IMR-90 (cell line): ENCODE measurements around the gene AGAP1. TPM values are rescaled to one million over a fixed set of nuclear protein-coding genes. Genes with fewer than 3 reads are reported as not detected.
A peak's percentile ranks its signal among the peaks of the same experiment; 100 is the strongest.

ENCODE experiments used
- ATAC-seq: fragments of 200-7000 bp; cut with Tn5 transposase; 2 replicates; pipeline ENCODE4 v1.9.1; 2020; ENCODE audit warnings: low read depth, mild to moderate bottlenecking, moderate library complexity
- BruUV-seq: library from RNA; stranded (reverse); fragments of 400-500 nt; replicated peaks from 2 replicates; lab custom pipeline; 2021; lab: Mats Ljungman, UMichigan
- CTCF ChIA-PET: fragments of 300-600 bp; formaldehyde crosslinking; extraction: SDS; loops from one replicate; lab custom pipeline; 2021; ENCODE audit warnings: antibody characterized with exemption; lab: Yijun Ruan, JAX
- POLR2A ChIA-PET: fragments of 300-600 bp; sonication (Branson Sonifier 250); formaldehyde crosslinking; loops from one replicate; lab custom pipeline; 2022; ENCODE audit warnings: antibody characterized with exemption; ENCODE audit not compliant: unreplicated experiment; lab: Charles Lee
- DNase-seq: peaks from one replicate; pipeline ENCODE4 v3.0.0; 2013
- H2AFZ ChIP-seq: replicated peaks from 2 replicates; pipeline ENCODE3; 2013; ENCODE audit warnings: low read length, mild to moderate bottlenecking; ENCODE audit not compliant: poor library complexity
- H2AK5ac ChIP-seq: 2 replicates; pipeline ENCODE4 v1.6.1; 2013; ENCODE audit warnings: low read depth, low read length, inconsistent platforms
- H2AK9ac ChIP-seq: replicated peaks from 2 replicates; pipeline ENCODE3; 2013; ENCODE audit warnings: mild to moderate bottlenecking, low read depth, low read length, moderate library complexity; ENCODE audit not compliant: poor library complexity
- H2BK120ac ChIP-seq: 2 replicates; pipeline ENCODE4 v1.6.1; 2013; ENCODE audit warnings: low read depth, low read length, inconsistent platforms
- H2BK15ac ChIP-seq: 3 replicates; pipeline ENCODE4 v1.6.1; 2013; ENCODE audit warnings: low read depth, low read length, inconsistent platforms
- H2BK20ac ChIP-seq: 2 replicates; pipeline ENCODE4 v1.6.1; 2013; ENCODE audit warnings: low read depth, mild to moderate bottlenecking, inconsistent platforms, low read length, moderate library complexity
- H2BK5ac ChIP-seq: 2 replicates; pipeline ENCODE4 v1.6.1; 2013; ENCODE audit warnings: mild to moderate bottlenecking, low read depth, low read length, inconsistent platforms; ENCODE audit not compliant: poor library complexity, severe bottlenecking
- H3K14ac ChIP-seq: replicated peaks from 2 replicates; pipeline ENCODE4 v1.6.1; 2013; ENCODE audit warnings: low read depth, low read length, inconsistent platforms
- H3K18ac ChIP-seq: 2 replicates; pipeline ENCODE4 v1.6.1; 2013; ENCODE audit warnings: low read depth, low read length, control low read depth
- H3K23ac ChIP-seq: 2 replicates; pipeline ENCODE4 v1.6.1; 2013; ENCODE audit warnings: low read depth, low read length, inconsistent platforms
- H3K27ac ChIP-seq: 2 replicates; pipeline ENCODE4 v1.5.1; 2013; ENCODE audit warnings: mild to moderate bottlenecking, control low read depth, low read length; ENCODE audit not compliant: insufficient read depth
- H3K27me3 ChIP-seq: 2 replicates; pipeline ENCODE4 v1.6.1; 2013; ENCODE audit warnings: low read length; ENCODE audit not compliant: control insufficient read depth, insufficient read depth
- H3K36me3 ChIP-seq: 2 replicates; pipeline ENCODE4 v1.6.1; 2013; ENCODE audit warnings: low read length, mixed read lengths; ENCODE audit not compliant: control insufficient read depth, insufficient read depth
- H3K4ac ChIP-seq: 2 replicates; pipeline ENCODE4 v1.6.1; 2013; ENCODE audit warnings: low read depth, low read length, inconsistent platforms
- H3K4me1 ChIP-seq: 2 replicates; pipeline ENCODE4 v1.6.1; 2013; ENCODE audit warnings: low read length, mixed read lengths; ENCODE audit not compliant: control insufficient read depth, insufficient read depth
- H3K4me2 ChIP-seq: 2 replicates; pipeline ENCODE4 v1.6.1; 2013; ENCODE audit warnings: low read depth, mild to moderate bottlenecking, control low read depth, low read length, moderate library complexity
- H3K4me3 ChIP-seq: 2 replicates; pipeline ENCODE4 v1.5.1; 2013; ENCODE audit warnings: low read depth, mild to moderate bottlenecking, control low read depth, low read length, moderate library complexity; ENCODE audit not compliant: insufficient read depth
- H3K56ac ChIP-seq: 2 replicates; pipeline ENCODE4 v1.6.1; 2013; ENCODE audit warnings: low read length, inconsistent platforms; ENCODE audit not compliant: insufficient read depth; ENCODE audit errors: extremely low read depth
- H3K79me1 ChIP-seq, 2 experiments: 2 replicates each; pipeline ENCODE4 v1.6.1; 2013; ENCODE audit warnings: low read length in 2 of 2, inconsistent platforms in 1 of 2, low read depth in 1 of 2
- H3K9ac ChIP-seq: 2 replicates; pipeline ENCODE4 v1.6.1; 2013; ENCODE audit warnings: low read depth, low read length, control low read depth
- H3K9me1 ChIP-seq: 2 replicates; pipeline ENCODE4 v1.6.1; 2013; ENCODE audit warnings: low read length, inconsistent platforms; ENCODE audit not compliant: insufficient read depth
- H3K9me3 ChIP-seq: 2 replicates; pipeline ENCODE4 v1.6.1; 2013; ENCODE audit warnings: low read length; ENCODE audit not compliant: control insufficient read depth, insufficient read depth
- H4K20me1 ChIP-seq: 2 replicates; pipeline ENCODE4 v1.6.1; 2013; ENCODE audit warnings: low read length, inconsistent platforms; ENCODE audit not compliant: insufficient read depth
- H4K5ac ChIP-seq: 2 replicates; pipeline ENCODE4 v1.6.1; 2013; ENCODE audit warnings: mild to moderate bottlenecking, low read depth, low read length, control low read depth
- H4K8ac ChIP-seq, 2 experiments: 2 replicates each; pipeline ENCODE4 v1.6.1; 2013; ENCODE audit warnings: low read depth in 2 of 2, low read length in 2 of 2, control low read depth in 1 of 2, inconsistent platforms in 1 of 2
- H4K91ac ChIP-seq: 2 replicates; pipeline ENCODE4 v1.6.1; 2013; ENCODE audit warnings: low read depth, low read length, inconsistent platforms; ENCODE audit not compliant: insufficient read depth
- CEBPB ChIP-seq: IDR thresholded peaks from 2 replicates; pipeline ENCODE4 v1.6.1; 2012; ENCODE audit warnings: low read depth, low read length, improper control_type of control experiment
- RCOR1 ChIP-seq: IDR thresholded peaks from 2 replicates; pipeline ENCODE4 v1.6.1; 2012; ENCODE audit warnings: mild to moderate bottlenecking, low read length, improper control_type of control experiment; ENCODE audit not compliant: insufficient replicate concordance
- WGBS, 2 experiments: methylation state at CpG; one replicate each; pipeline versions ENCODE4 v1.1.5 to v1.1.7; 2013; ENCODE audit warnings: missing lambda C conversion rate in 2 of 2; ENCODE audit not compliant: insufficient read length in 1 of 2; ENCODE audit errors: extremely low coverage in 2 of 2; 5-methylcytosine and 5-hydroxymethylcytosine counted together
- dilution Hi-C: fragments of 300-500 bp; cut with HindIII; formaldehyde crosslinking; loops from one replicate; pipeline ENCODE4 v1.14.3; 2018; ENCODE audit warnings: low sequenced_read_pairs; ENCODE audit not compliant: unreplicated experiment
- in situ Hi-C: fragments of 300-500 bp; cut with MboI; formaldehyde crosslinking; loops from 3 replicates; pipeline ENCODE4 v1.14.3; 2019; ENCODE audit warnings: low sequenced_read_pairs, inconsistent platforms, mixed read lengths
- intact Hi-C: fragments of 100-400 bp; cut with micrococcal nuclease; formaldehyde crosslinking; loops from 2 replicates; pipeline ENCODE4 v1.10.0; 2022
- polyA plus RNA-seq, 3 experiments: library from polyadenylated mRNA; depleted of rRNA; stranded (reverse); fragments of >200 nt; gene quantifications; 2 replicates each; pipeline ENCODE4 v1.2.3, GENCODE V29; 2012; ENCODE audit warnings: low replicate concordance in 1 of 3
- total RNA-seq: library from RNA; depleted of rRNA; stranded (reverse); fragments of >200 nt; gene quantifications from 2 replicates; pipeline ENCODE4 v1.2.3, GENCODE V29; 2012

The AGAP1 gene
- total and polyA plus RNA-seq, 2 of the 4 experiments (the other 2 are of a cell fraction), result 15.1 to 16.4 TPM

GRCh38 chr2:236016496-236016895 lies 522.7 kb downstream of the AGAP1 start:
- Histone ChIP-seq H4K8ac (no peak overlapping the region), H4K5ac (no peak overlapping the region), H3K56ac (no peak overlapping the region), H3K4me3 (no peak overlapping the region), H2BK5ac (no peak overlapping the region), H3K9me3 (no peaks in the 10 kb centered on the region), H3K14ac (no peak overlapping the region), H3K9me1 (no peaks in the 10 kb centered on the region), H3K36me3 (no peaks in the 10 kb centered on the region), H3K4ac (no peak overlapping the region), H3K9ac (no peak overlapping the region), H2AFZ (no peak overlapping the region), H3K23ac (no peak overlapping the region), H3K18ac (no peak overlapping the region), H4K91ac (no peak overlapping the region), H3K4me2 (no peak overlapping the region), H2AK5ac (no peak overlapping the region), H2BK20ac (no peak overlapping the region), H3K79me1 (no peaks in the 10 kb centered on the region), H3K4me1 (no peaks in the 10 kb centered on the region), H3K27ac (no peak overlapping the region), H2BK15ac (no peak overlapping the region), H2BK120ac (no peak overlapping the region), H4K20me1 (no peaks in the 10 kb centered on the region), H3K27me3 (no peaks in the 10 kb centered on the region), H2AK9ac (peak overlapping the region; percentile 18)
- in situ Hi-C loops, result no loop called here
- BruUV-seq, result no TSS peak
- POLR2A ChIA-PET, result no interaction called here
- dilution Hi-C loops, result no loop called here
- CTCF ChIA-PET, result no interaction called here
- DNase-seq (no peak), ATAC-seq (no peak)
- WGBS, 2 experiments, result 100% methylated on average over 2 of the region's 4 CpGs; no CpG with 5 or more reads in 1 of the 2 experiments
- intact Hi-C loops, result no loop called here
- TF ChIP-seq CEBPB, result no peak
- no peak for TF ChIP-seq RCOR1
